ENCODE results near the gene PVALB.

The PVALB gene

DNA sequence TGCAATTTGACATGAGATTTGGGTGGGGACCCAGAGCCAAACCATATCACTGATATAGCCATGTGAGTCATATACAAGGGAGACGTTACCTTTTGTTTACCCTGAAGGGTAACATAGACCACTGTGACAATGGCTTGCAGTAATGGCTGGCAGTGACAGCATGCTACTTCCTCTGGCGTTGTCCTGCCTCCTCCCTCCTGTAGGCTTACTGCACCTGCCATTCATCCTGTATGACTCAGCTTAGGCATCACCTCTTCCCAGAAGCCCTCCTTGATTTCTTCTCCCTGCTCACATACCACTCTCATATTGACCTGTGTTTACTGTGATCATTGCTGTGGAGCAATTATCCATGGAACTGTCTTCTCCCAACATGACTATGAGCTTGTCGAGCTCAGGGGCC, 12.0 kb upstream of the PVALB start:
- TF ChIP-seq, protein P1, sequence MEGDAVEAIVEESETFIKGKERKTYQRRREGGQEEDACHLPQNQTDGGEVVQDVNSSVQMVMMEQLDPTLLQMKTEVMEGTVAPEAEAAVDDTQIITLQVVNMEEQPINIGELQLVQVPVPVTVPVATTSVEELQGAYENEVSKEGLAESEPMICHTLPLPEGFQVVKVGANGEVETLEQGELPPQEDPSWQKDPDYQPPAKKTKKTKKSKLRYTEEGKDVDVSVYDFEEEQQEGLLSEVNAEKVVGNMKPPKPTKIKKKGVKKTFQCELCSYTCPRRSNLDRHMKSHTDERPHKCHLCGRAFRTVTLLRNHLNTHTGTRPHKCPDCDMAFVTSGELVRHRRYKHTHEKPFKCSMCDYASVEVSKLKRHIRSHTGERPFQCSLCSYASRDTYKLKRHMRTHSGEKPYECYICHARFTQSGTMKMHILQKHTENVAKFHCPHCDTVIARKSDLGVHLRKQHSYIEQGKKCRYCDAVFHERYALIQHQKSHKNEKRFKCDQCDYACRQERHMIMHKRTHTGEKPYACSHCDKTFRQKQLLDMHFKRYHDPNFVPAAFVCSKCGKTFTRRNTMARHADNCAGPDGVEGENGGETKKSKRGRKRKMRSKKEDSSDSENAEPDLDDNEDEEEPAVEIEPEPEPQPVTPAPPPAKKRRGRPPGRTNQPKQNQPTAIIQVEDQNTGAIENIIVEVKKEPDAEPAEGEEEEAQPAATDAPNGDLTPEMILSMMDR (IDR thresholded peaks at IDR 0.05; ENCODE audit: control extremely low read depth, extremely low read depth, low read depth, missing control alignments) = no peak
- POLR2A ChIA-PET = no interaction called here
- CTCF ChIA-PET = no interaction called here
- DNase-seq (ENCODE audit: extremely low spot score) = no peak

DNA sequence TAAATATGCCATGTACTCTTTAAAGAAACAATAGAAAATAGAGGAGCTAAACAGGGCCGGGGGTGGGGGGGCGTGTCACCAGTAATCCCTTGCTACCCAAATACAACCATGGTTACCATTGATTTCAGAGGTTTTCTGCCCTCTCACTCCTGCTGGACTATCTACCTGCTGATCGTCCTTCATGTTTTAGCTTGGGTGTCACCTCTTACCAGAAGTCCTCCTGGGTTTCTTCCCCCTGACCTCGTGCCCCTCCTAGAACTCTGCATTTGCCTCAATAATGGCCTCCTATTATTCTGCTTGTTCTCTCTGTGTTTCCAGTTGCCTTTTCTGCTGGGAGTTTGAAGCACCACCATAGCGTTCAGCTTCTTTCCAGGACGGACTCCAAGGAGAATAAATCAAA, 9.4 kb upstream of the PVALB start:
- no peak for DNase-seq (ENCODE audit: extremely low spot score)
- TF ChIP-seq, protein P1 (IDR thresholded peaks at IDR 0.05; ENCODE audit: control extremely low read depth, extremely low read depth, low read depth, missing control alignments) = no peak
- POLR2A ChIA-PET = no interaction called here
- CTCF ChIA-PET = interaction anchor here (0.9 to 1.7 kb wide), 3 partner anchors 22 to 30 kb away, joined by 3 to 5 read pairs (median 3); no protein-coding TSS in a partner anchor

DNA sequence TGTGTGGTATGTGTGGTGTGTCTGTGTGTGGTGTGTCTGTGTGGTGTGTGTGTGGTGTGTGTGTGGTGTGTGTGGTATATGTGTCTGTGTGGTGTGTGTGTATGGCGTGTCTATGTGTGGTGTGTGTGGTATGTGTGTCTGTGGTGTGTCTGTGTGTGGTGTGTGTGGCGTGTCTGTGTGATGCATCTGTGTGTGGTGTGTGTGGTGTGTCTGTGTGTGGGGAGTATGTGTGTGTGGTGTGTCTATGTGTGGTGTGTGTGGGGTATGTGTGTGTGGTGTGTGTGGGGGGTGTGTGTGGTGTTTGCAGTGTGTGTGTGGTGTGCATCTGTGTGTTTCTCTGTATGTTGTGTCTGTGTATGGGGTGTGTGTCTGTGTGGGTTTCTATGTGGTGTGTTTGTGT, 7.8 kb upstream of the PVALB start:
- TF ChIP-seq, protein P1 (IDR thresholded peaks at IDR 0.05; ENCODE audit: control extremely low read depth, extremely low read depth, low read depth, missing control alignments) = no peak
- ChIA-PET POLR2A (no interaction called here), CTCF (no interaction called here)
- DNase-seq (ENCODE audit: extremely low spot score) = no peak

DNA sequence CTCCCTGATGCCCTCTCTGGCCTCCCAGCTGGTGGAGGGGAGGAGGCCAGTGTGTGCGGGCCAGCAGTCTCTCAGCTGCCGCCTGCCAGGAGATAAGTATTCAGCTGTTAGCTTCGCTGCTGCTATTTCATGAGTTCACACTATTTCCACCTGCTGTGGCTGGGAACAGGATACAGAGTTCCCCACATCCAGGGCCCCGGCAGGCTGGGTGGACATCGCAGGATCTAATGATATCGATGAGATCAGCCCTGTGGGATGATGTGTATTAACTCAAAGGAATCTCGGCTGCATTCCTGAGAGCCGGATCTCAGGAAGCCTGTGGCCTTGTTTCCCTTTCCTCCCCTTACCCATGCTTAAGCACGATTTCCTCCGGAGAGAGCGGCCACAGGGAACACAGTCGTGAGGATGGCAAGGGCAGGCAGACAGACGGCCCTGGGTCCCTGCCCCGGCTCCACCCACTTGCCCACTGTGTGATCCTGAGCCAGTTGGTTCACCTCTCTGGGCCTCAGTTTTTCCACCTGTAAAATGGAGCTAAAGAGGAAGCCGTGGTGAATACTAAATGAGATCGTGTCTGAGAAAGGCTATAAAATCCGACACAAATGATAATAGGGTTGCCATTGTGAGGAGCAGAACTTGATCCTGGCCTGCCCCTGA, 6.5 kb upstream of the PVALB start:
- POLR2A ChIA-PET = no interaction called here
- CTCF ChIA-PET = interaction anchor here (2.1 kb wide), 1 partner anchor 33 kb away, joined by 7 read pairs; no protein-coding TSS in a partner anchor
- TF ChIP-seq, protein P1 (IDR thresholded peaks at IDR 0.05; ENCODE audit: control extremely low read depth, extremely low read depth, low read depth, missing control alignments) = no peak
- DNase-seq (ENCODE audit: extremely low spot score) = no peak

DNA sequence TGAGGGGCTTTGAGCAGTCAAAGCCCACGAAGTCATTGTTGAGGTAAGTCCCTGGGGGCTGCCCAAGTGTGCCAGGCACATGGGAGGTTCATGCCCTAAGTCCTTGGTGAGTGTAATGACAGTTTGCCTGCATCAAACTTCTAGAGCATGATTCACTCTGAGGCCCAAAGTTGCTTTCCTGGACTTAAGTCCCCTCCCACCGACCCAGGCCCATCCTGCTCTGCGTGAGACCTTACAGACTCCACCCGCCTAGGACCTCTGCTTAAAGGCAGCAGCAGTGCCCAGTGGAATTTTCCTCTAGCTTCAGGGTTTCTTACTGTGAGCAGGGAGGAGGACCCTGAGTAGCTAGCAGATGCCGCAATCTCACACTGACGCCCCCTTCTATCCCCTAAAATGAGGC, 5.7 kb upstream of the PVALB start:
- CTCF ChIA-PET = interaction anchor here (2.1 kb wide), 1 partner anchor 33 kb away, joined by 7 read pairs; no protein-coding TSS in a partner anchor
- POLR2A ChIA-PET = no interaction called here
- DNase-seq (ENCODE audit: extremely low spot score) = no peak
- TF ChIP-seq, protein P1 (IDR thresholded peaks at IDR 0.05; ENCODE audit: control extremely low read depth, extremely low read depth, low read depth, missing control alignments) = no peak

DNA sequence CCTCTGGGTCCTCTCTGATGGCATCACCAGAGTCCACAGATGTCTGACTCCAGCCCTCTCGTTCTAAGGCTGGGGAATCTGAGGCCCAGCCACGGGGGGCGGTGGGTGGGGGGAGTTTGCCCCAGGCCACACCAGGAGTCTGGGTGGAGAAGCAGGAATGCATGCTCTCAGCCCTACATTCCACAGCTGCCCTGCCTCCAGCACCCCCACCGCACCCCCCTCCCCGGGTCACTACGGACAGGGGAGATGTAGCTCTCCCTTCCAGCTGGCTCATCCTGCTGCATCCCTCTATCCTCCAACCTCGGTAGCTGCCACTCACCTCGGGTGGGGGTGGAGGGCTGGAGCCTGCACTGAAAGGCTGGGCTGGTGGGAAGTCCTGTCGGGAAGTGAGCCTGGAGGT, 2.3 kb upstream of the PVALB start:
- POLR2A ChIA-PET = no interaction called here
- DNase-seq (ENCODE audit: extremely low spot score) = no peak
- TF ChIP-seq, protein P1 (IDR thresholded peaks at IDR 0.05; ENCODE audit: control extremely low read depth, extremely low read depth, low read depth, missing control alignments) = no peak
- CTCF ChIA-PET = interaction anchor here (1.3 to 1.8 kb wide), 5 partner anchors 21 to 37 kb away, joined by 3 to 7 read pairs (median 4); no protein-coding TSS in a partner anchor

All from GM10248 (cell line).